Keratinocyte (primary cell): ENCODE results near the gene MCF2. TPM values are rescaled to one million over a fixed set of nuclear protein-coding genes. Genes with fewer than 3 reads are reported as not detected.

Experiments used
- DNase-seq: peaks from one replicate; pipeline ENCODE4 v3.0.0-alpha.2; 2011; ENCODE audit warnings: low read depth, missing footprints, low spot score
- FAIRE-seq: peaks from 2 replicates; lab custom pipeline; 2011; peaks lifted over from hg19 to GRCh38; lab: Jason Lieb, UNC
- H2AFZ ChIP-seq: 2 replicates; pipeline ENCODE4 v1.6.0; 2012; ENCODE audit warnings: low read length, control low read depth, inconsistent platforms; ENCODE audit not compliant: control insufficient read depth
- H3K27ac ChIP-seq: 2 replicates; pipeline ENCODE4 v1.5.1; 2011; ENCODE audit warnings: low read length; ENCODE audit not compliant: control insufficient read depth, insufficient read depth
- H3K27me3 ChIP-seq: 3 replicates; pipeline ENCODE4 v1.6.0; 2011; ENCODE audit warnings: low read length; ENCODE audit not compliant: control insufficient read depth, insufficient read depth; ENCODE audit errors: extremely low read depth
- H3K36me3 ChIP-seq, 2 experiments: 2 replicates in 1 of 2; 3 replicates in 1 of 2; pipeline ENCODE4 v1.5.1; 2011; ENCODE audit warnings: low read length in 2 of 2, mild to moderate bottlenecking in 1 of 2; ENCODE audit not compliant: control insufficient read depth in 2 of 2, insufficient read depth in 2 of 2; ENCODE audit errors: extremely low read depth in 1 of 2
- H3K4me1 ChIP-seq: 3 replicates; pipeline ENCODE4 v1.5.1; 2011; ENCODE audit warnings: low read length; ENCODE audit not compliant: control insufficient read depth, insufficient read depth; ENCODE audit errors: extremely low read depth
- H3K4me2 ChIP-seq: 3 replicates; pipeline ENCODE4 v1.6.0; 2011; ENCODE audit warnings: low read depth, low read length; ENCODE audit not compliant: control insufficient read depth, insufficient read depth; ENCODE audit errors: extremely low read depth
- H3K4me3 ChIP-seq, 3 experiments: fragments of 200-600 bp in 1 of 3; sonication (generic) in 1 of 3; 2 replicates in 2 of 3; 3 replicates in 1 of 3; pipeline ENCODE4 v1.5.1; 2011 to 2016; ENCODE audit warnings: low read length in 3 of 3, mild to moderate bottlenecking in 3 of 3, control low read depth in 2 of 3, inconsistent platforms in 1 of 3, low read depth in 1 of 3, mixed read lengths in 1 of 3, mixed run types in 1 of 3, moderate library complexity in 1 of 3; ENCODE audit not compliant: control insufficient read depth in 2 of 3, insufficient read depth in 2 of 3; ENCODE audit errors: extremely low read depth in 1 of 3
- H3K79me2 ChIP-seq: 2 replicates; pipeline ENCODE4 v1.6.0; 2012; ENCODE audit warnings: low read length; ENCODE audit not compliant: control insufficient read depth, insufficient read depth
- H3K9ac ChIP-seq: 3 replicates; pipeline ENCODE4 v1.6.0; 2011; ENCODE audit warnings: low read length; ENCODE audit not compliant: control insufficient read depth, insufficient read depth; ENCODE audit errors: extremely low read depth
- H3K9me1 ChIP-seq: 3 replicates; pipeline ENCODE4 v1.6.0; 2011; ENCODE audit warnings: low read length; ENCODE audit not compliant: control insufficient read depth, insufficient read depth; ENCODE audit errors: extremely low read depth
- H3K9me3 ChIP-seq: 2 replicates; pipeline ENCODE4 v1.5.1; 2012; ENCODE audit warnings: low read depth, low read length; ENCODE audit not compliant: control insufficient read depth
- H4K20me1 ChIP-seq: 3 replicates; pipeline ENCODE4 v1.6.0; 2011; ENCODE audit warnings: low read length; ENCODE audit not compliant: control insufficient read depth, insufficient read depth; ENCODE audit errors: extremely low read depth
- EZH2 ChIP-seq: IDR thresholded peaks from one replicate; pipeline ENCODE4 v1.6.1; 2012; ENCODE audit warnings: inconsistent platforms, mild to moderate bottlenecking, low read length, moderate library complexity
- dilution Hi-C: fragments of 300-500 bp; cut with MboI; formaldehyde crosslinking; loops from one replicate; pipeline ENCODE4 v1.7.0; 2020; ENCODE audit warnings: low sequenced_read_pairs; ENCODE audit not compliant: extremely low pct_ligation_motif_present
- polyA plus RNA-seq, 5 experiments: library from polyadenylated mRNA; depleted of rRNA in 3 of 5; stranded (reverse) in 3 of 5; stranded (forward) in 1 of 5; unstranded in 1 of 5; fragments of >200 nt; gene quantifications; 1 replicate in 1 of 5; 2 replicates in 3 of 5; 3 replicates in 1 of 5; pipeline versions ENCODE4 v1.2.1 to v1.2.3, GENCODE V29; 2011 to 2012; ENCODE audit warnings: missing spikeins in 2 of 5, low read depth in 1 of 5, low replicate concordance in 1 of 5
- TF ChIP-seq, protein P1 (sequence below), 3 experiments: IDR thresholded peaks in 1 of 3; conservative IDR thresholded peaks in 1 of 3; optimal IDR thresholded peaks in 1 of 3; 2 replicates in 2 of 3; 3 replicates in 1 of 3; pipeline versions ENCODE3 to v1.5.1; 2011; ENCODE audit warnings: low read length in 3 of 3, mild to moderate bottlenecking in 3 of 3, moderate library complexity in 2 of 3, control low read depth in 1 of 3, inconsistent platforms in 1 of 3; ENCODE audit not compliant: insufficient read depth in 2 of 3; ENCODE audit errors: extremely low read depth in 1 of 3

The MCF2 gene
- polyA plus RNA-seq, 1 donor (not counting 4 experiments of a cell fraction or from before 2014, with no cell fraction given) = 0.75 TPM

GRCh38 chrX:139680356-139680755 is 27.6 kb downstream of the MCF2 start:
- Histone ChIP-seq H3K4me3 (no peak overlapping the region), H4K20me1 (no peaks in the 10 kb centered on the region), H3K79me2 (no peaks in the 10 kb centered on the region), H3K27me3 (no peaks in the 10 kb centered on the region), H3K9ac (no peak overlapping the region), H2AFZ (no peak overlapping the region), H3K36me3 (no peaks in the 10 kb centered on the region), H3K27ac (no peak overlapping the region), H3K4me1 (no peaks in the 10 kb centered on the region), H3K9me1 (no peaks in the 10 kb centered on the region), H3K9me3 (no peaks in the 10 kb centered on the region), H3K4me2 (no peak overlapping the region)
- no peak for TF ChIP-seq EZH2
- TF ChIP-seq, protein P1, sequence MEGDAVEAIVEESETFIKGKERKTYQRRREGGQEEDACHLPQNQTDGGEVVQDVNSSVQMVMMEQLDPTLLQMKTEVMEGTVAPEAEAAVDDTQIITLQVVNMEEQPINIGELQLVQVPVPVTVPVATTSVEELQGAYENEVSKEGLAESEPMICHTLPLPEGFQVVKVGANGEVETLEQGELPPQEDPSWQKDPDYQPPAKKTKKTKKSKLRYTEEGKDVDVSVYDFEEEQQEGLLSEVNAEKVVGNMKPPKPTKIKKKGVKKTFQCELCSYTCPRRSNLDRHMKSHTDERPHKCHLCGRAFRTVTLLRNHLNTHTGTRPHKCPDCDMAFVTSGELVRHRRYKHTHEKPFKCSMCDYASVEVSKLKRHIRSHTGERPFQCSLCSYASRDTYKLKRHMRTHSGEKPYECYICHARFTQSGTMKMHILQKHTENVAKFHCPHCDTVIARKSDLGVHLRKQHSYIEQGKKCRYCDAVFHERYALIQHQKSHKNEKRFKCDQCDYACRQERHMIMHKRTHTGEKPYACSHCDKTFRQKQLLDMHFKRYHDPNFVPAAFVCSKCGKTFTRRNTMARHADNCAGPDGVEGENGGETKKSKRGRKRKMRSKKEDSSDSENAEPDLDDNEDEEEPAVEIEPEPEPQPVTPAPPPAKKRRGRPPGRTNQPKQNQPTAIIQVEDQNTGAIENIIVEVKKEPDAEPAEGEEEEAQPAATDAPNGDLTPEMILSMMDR (optimal IDR thresholded peaks at IDR 0.05 in 1 of 3, IDR thresholded peaks at IDR 0.05 in 1 of 3, conservative IDR thresholded peaks at IDR 0.05 in 1 of 3; ENCODE audit: extremely low read depth in 1 of 3, insufficient read depth in 2 of 3, low read length in 3 of 3) = no peak
- FAIRE-seq (no peak), DNase-seq (no peak)
- dilution Hi-C loops = no loop called here

GRCh38 chrX:139647597-139647996 is 60.4 kb downstream of the MCF2 start:
- no peaks in the 10 kb centered on the region for H3K4me1 ChIP-seq
- DNase-seq (no peak), FAIRE-seq (no peak)
- dilution Hi-C loops = no loop called here
- H3K9me1 ChIP-seq = no peaks in the 10 kb centered on the region
- TF ChIP-seq, protein P1 (optimal IDR thresholded peaks at IDR 0.05 in 1 of 3, IDR thresholded peaks at IDR 0.05 in 1 of 3, conservative IDR thresholded peaks at IDR 0.05 in 1 of 3; ENCODE audit: extremely low read depth in 1 of 3, insufficient read depth in 2 of 3, low read length in 3 of 3) = no peak
- TF ChIP-seq EZH2 = no peak
- H3K79me2 ChIP-seq = no peaks in the 10 kb centered on the region
- no peaks in the 10 kb centered on the region for H3K36me3 ChIP-seq
- H3K9ac ChIP-seq = no peak overlapping the region
- no peak overlapping the region for H3K4me3 ChIP-seq
- no peaks in the 10 kb centered on the region for H4K20me1 ChIP-seq
- H3K27me3 ChIP-seq = no peaks in the 10 kb centered on the region
- H3K9me3 ChIP-seq = no peaks in the 10 kb centered on the region
- H3K27ac ChIP-seq = no peak overlapping the region
- no peak overlapping the region for H2AFZ ChIP-seq
- H3K4me2 ChIP-seq = no peak overlapping the region
